SK-N-SH treated with all-trans-retinoic acid at 6 μM for 48 hours (cell line): ENCODE data around the gene SLC25A52.

ENCODE experiments used
- ZFP3 ChIP-seq: fragments of 250-450 bp; sonication (Bioruptor Pico); IDR thresholded peaks from 2 replicates; pipeline ENCODE4 v1.5.0; 2020; ENCODE audit warnings: mild to moderate bottlenecking, moderate library complexity
- TF ChIP-seq, protein P1 (sequence below): fragments of 250-450 bp; sonication (Bioruptor Pico); IDR thresholded peaks from 2 replicates; pipeline ENCODE4 v1.8.0; 2020; ENCODE audit warnings: mild to moderate bottlenecking, moderate library complexity, borderline replicate concordance
- TF ChIP-seq, protein P2 (sequence below): fragments of 250-450 bp; sonication (Bioruptor Pico); IDR thresholded peaks from 2 replicates; pipeline ENCODE4 v1.5.1; 2021; ENCODE audit warnings: mild to moderate bottlenecking, moderate library complexity

DNA sequence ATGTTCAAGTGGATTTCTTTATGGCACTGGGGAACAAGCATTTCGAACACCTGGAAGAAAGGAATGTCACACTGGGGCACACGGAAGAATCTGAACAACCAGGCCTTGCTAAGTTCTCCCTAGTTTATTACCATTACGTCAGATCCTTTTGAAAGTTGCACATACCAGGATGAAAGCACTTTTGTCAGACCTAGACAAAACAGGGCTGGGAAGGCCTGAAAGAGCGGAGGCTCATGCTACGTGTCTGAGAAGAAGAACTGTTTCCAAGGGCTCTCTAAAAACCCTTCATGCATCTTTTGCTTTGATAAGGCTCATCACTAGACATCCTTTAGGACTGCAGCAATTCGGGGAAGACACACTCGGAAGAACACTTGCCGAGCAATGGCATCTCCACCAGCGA, 15.4 kb upstream of the SLC25A52 start:
- TF ChIP-seq, protein P1, sequence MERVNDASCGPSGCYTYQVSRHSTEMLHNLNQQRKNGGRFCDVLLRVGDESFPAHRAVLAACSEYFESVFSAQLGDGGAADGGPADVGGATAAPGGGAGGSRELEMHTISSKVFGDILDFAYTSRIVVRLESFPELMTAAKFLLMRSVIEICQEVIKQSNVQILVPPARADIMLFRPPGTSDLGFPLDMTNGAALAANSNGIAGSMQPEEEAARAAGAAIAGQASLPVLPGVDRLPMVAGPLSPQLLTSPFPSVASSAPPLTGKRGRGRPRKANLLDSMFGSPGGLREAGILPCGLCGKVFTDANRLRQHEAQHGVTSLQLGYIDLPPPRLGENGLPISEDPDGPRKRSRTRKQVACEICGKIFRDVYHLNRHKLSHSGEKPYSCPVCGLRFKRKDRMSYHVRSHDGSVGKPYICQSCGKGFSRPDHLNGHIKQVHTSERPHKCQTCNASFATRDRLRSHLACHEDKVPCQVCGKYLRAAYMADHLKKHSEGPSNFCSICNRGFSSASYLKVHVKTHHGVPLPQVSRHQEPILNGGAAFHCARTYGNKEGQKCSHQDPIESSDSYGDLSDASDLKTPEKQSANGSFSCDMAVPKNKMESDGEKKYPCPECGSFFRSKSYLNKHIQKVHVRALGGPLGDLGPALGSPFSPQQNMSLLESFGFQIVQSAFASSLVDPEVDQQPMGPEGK (CRISPR knock-in tag): no peak
- TF ChIP-seq, protein P2, sequence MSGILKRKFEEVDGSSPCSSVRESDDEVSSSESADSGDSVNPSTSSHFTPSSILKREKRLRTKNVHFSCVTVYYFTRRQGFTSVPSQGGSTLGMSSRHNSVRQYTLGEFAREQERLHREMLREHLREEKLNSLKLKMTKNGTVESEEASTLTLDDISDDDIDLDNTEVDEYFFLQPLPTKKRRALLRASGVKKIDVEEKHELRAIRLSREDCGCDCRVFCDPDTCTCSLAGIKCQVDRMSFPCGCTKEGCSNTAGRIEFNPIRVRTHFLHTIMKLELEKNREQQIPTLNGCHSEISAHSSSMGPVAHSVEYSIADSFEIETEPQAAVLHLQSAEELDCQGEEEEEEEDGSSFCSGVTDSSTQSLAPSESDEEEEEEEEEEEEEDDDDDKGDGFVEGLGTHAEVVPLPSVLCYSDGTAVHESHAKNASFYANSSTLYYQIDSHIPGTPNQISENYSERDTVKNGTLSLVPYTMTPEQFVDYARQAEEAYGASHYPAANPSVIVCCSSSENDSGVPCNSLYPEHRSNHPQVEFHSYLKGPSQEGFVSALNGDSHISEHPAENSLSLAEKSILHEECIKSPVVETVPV: no peak
- TF ChIP-seq ZFP3 (CRISPR knock-in tag): no peak
